A549 (cell line): ENCODE measurements around the gene PDE10A. TPM values are rescaled to one million over a fixed set of nuclear protein-coding genes. Genes with fewer than 3 reads are reported as not detected.
"Not testable (repeated sequence)": the region's sequence is repeated elsewhere in the genome, so short reads cannot be mapped to it uniquely, and the experiment has no call there.

Experiments used
- ATAC-seq, 2 experiments: fragments of 200-7000 bp in 1 of 2; fragments of >200 bp in 1 of 2; cut with Nextera tagmentation in 1 of 2; cut with Tn5 transposase in 1 of 2; 3 replicates each; pipeline versions ENCODE4 v1.8.0 to v1.9.1; 2018 to 2020; ENCODE audit warnings: mild to moderate bottlenecking in 1 of 2, moderate library complexity in 1 of 2
- CTCF ChIA-PET: fragments of 300-600 bp; sonication (Branson Sonifier 250); formaldehyde crosslinking; extraction: SDS; loops from one replicate; lab custom pipeline; 2021; ENCODE audit warnings: antibody characterized with exemption, inconsistent platforms; lab: Yijun Ruan, JAX
- POLR2A ChIA-PET: fragments of 350-600 bp; formaldehyde crosslinking; extraction: SDS; loops from one replicate; lab custom pipeline; 2021; ENCODE audit warnings: antibody characterized with exemption, inconsistent platforms; lab: Yijun Ruan, JAX
- DNase-seq, 2 experiments: peaks; one replicate each; pipeline versions ENCODE4 v3.0.0 to v3.0.0-alpha.2; 2011 to 2016; ENCODE audit warnings: low read depth in 1 of 2, low spot score in 1 of 2
- FAIRE-seq: peaks from 2 replicates; lab custom pipeline; 2011; peaks lifted over from hg19 to GRCh38; lab: Jason Lieb, UNC
- H3K27ac ChIP-seq, 2 experiments: fragments of >200 bp; sonication (Bioruptor Twin); formaldehyde crosslinking; 3 replicates each; pipeline ENCODE4 v1.5.1; 2016 to 2017
- H3K4me1 ChIP-seq: fragments of >200 bp; sonication (Bioruptor Twin); formaldehyde crosslinking; 3 replicates; pipeline ENCODE4 v1.6.1; 2016
- H3K4me2 ChIP-seq: fragments of >200 bp; sonication (Bioruptor Twin); formaldehyde crosslinking; 3 replicates; pipeline ENCODE4 v1.6.1; 2016
- H3K4me3 ChIP-seq: fragments of >200 bp; sonication (Bioruptor Twin); formaldehyde crosslinking; 3 replicates; pipeline ENCODE4 v1.5.1; 2016
- H3K9me3 ChIP-seq: fragments of >200 bp; sonication (Bioruptor Twin); formaldehyde crosslinking; 3 replicates; pipeline ENCODE4 v1.6.1; 2016
- CEBPB ChIP-seq, 2 experiments: fragments of >200 bp in 1 of 2; sonication (Bioruptor Twin) in 1 of 2; formaldehyde crosslinking in 1 of 2; IDR thresholded peaks; 2 replicates each; pipeline ENCODE4 v1.6.1; 2012 to 2016
- CTCF ChIP-seq: fragments of >200 bp; sonication (Bioruptor Twin); formaldehyde crosslinking; IDR thresholded peaks from 3 replicates; pipeline ENCODE4 v1.5.1; 2016
- EHF ChIP-seq: fragments of 250-450 bp; sonication (Bioruptor Pico); IDR thresholded peaks from 2 replicates; pipeline ENCODE4 v1.5.0; 2020; ENCODE audit warnings: mild to moderate bottlenecking
- FOXS1 ChIP-seq: fragments of 250-450 bp; sonication (Bioruptor Pico); IDR thresholded peaks from 2 replicates; pipeline ENCODE4 v1.5.0; 2020; ENCODE audit warnings: mild to moderate bottlenecking, moderate library complexity
- HDAC2 ChIP-seq: fragments of 200-600 bp; sonication (generic); IDR thresholded peaks from 2 replicates; pipeline ENCODE4 v1.6.1; 2016
- HOXB13 ChIP-seq: fragments of 250-450 bp; sonication (Bioruptor Pico); IDR thresholded peaks from 2 replicates; pipeline ENCODE4 v1.5.0; 2020; ENCODE audit warnings: low read depth, mild to moderate bottlenecking, moderate library complexity
- HOXB5 ChIP-seq: fragments of 250-450 bp; sonication (Bioruptor Pico); IDR thresholded peaks from 2 replicates; pipeline ENCODE4 v1.5.0; 2020; ENCODE audit warnings: mild to moderate bottlenecking, moderate library complexity
- MAFK ChIP-seq: fragments of 450-650 bp; IDR thresholded peaks from 2 replicates; pipeline ENCODE4 v1.6.1; 2014; ENCODE audit not compliant: partially characterized antibody
- MAX ChIP-seq: IDR thresholded peaks from 2 replicates; pipeline ENCODE4 v1.6.1; 2012
- MYC ChIP-seq: IDR thresholded peaks from 2 replicates; pipeline ENCODE4 v1.6.1; 2012; ENCODE audit warnings: mild to moderate bottlenecking, inconsistent platforms, low read length, improper control_type of control experiment, borderline replicate concordance
- RCOR1 ChIP-seq: fragments of 150-350 bp; IDR thresholded peaks from 2 replicates; pipeline ENCODE4 v1.6.1; 2014; ENCODE audit warnings: antibody characterized with exemption, low read length, low read depth
- RFX5 ChIP-seq: fragments of 450-650 bp; IDR thresholded peaks from 2 replicates; pipeline ENCODE4 v1.7.1; 2014; ENCODE audit warnings: antibody characterized with exemption, mild to moderate bottlenecking, moderate library complexity
- ZSCAN20 ChIP-seq: fragments of 250-450 bp; sonication (Bioruptor Pico); IDR thresholded peaks from 2 replicates; pipeline ENCODE4 v1.8.0; 2022; ENCODE audit warnings: mild to moderate bottlenecking, moderate library complexity
- WGBS: methylation state at CpG from one replicate; pipeline ENCODE4 v1.1.6; 2017; ENCODE audit errors: missing lambda C conversion rate; 5-methylcytosine and 5-hydroxymethylcytosine counted together
- polyA plus RNA-seq, 4 experiments: library from polyadenylated mRNA; depleted of rRNA in 3 of 4; stranded (reverse); fragments of >200 nt; fragmentation: RNase III in 1 of 4; extraction: RNeasy Plus Mini Kit Qiagen cat#74134 plus additional on column Dnase treatment in 1 of 4; gene quantifications; 2 replicates in 3 of 4; 3 replicates in 1 of 4; pipeline ENCODE4 v1.2.3, GENCODE V29; 2011 to 2017
- TF ChIP-seq, protein P1 (sequence below): fragments of >200 bp; sonication (Bioruptor Twin); formaldehyde crosslinking; IDR thresholded peaks from 3 replicates; pipeline ENCODE4 v1.6.1; 2016
- TF ChIP-seq, protein P2 (sequence below): fragments of 450-650 bp; IDR thresholded peaks from 2 replicates; pipeline ENCODE4 v1.6.1; 2014; ENCODE audit warnings: antibody characterized with exemption

Gene PDE10A
- polyA plus RNA-seq, 2 of the 4 experiments (the other 2 are of a cell fraction), result 44.9 to 92.5 TPM

DNA sequence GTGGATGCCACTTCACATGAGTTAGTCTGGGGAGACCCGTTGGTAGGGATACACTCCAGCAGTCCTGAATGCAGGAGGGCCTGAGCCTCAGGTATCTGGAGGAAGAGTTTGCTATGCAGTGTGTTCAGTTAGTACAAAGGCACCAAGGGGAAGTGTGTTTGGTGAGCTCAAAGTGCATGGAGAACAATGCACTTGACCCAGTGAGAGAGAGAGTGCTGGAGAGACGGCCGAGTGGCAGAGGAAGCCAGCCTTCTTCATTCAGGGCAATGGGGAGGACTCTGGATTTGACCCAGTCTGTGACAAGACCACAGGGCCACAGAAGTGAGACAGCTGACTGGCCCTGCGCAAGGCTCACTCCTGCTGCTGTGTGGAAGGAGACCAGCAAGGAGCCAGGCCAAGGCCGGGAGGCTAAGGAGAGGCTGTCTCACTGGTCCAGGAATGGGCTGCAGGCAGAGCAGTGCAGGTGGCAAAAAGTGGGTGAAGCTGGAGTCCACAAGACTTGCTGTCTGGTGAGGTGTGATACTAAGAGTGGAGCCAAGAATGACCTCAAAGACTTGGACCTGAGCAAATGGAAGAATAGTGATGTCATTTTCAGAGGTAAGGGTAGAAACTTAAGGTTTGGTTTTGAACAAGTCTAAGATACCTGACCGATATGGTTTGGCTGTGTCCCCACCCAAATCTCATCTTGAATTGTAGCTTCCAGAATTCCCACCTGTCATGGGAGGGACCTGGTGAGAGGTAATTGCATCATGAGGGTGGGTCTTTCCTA is 38.0 kb downstream of the PDE10A start:
- Histone ChIP-seq H3K4me2 (no peak overlapping the region), H3K4me3 (no peak overlapping the region), H3K27ac (no peak overlapping the region), H3K9me3 (no peaks in the 10 kb centered on the region), H3K4me1 (peaks cover 24% of the 10 kb centered on the region)
- ATAC-seq, result no peak
- POLR2A ChIA-PET, result no interaction called here
- 97% methylated on average over 6 of the region's 6 CpGs for WGBS
- TF ChIP-seq HDAC2, result no peak
- no peak for TF ChIP-seq FOXS1 (CRISPR knock-in tag)
- TF ChIP-seq ZSCAN20, result no peak
- no peak for TF ChIP-seq HOXB13
- no peak for FAIRE-seq
- CTCF ChIA-PET, result no interaction called here
- DNase-seq, result no peak

DNA sequence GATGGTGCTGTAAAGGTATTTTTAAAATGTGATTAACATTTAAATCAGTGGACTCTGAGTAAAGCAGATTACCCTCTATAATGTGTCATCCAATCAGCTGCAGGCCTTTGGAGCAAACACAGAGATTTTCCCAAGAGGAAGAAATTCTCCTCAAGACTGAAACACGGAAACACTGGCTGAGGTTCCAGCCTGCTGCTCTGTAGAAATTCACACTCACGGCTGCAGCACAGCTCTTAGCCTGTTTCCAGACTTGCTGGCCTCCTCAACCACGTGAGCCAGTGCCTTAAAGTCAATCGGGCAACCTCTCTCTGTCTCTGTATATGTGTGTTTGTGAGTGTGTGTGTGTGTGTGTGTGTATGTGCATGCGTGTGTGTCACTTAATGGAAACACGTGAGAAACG is 41.1 kb downstream of the PDE10A start:
- POLR2A ChIA-PET, result no interaction called here
- CTCF ChIA-PET, result interaction anchor here (1.1 kb wide), 1 partner anchor 9 kb away, joined by 3 read pairs; no protein-coding TSS in a partner anchor
- Histone ChIP-seq H3K4me1 (peaks cover 12% of the 10 kb centered on the region; the same call in 2 of the 3 replicates), H3K27ac (no peak overlapping the region), H3K9me3 (no peaks in the 10 kb centered on the region), H3K4me3 (no peak overlapping the region), H3K4me2 (no peak overlapping the region)
- over 99% methylated on average over 7 of the region's 7 CpGs for WGBS
- DNase-seq (no peak), FAIRE-seq (no peak), ATAC-seq (no peak)
- no peak for TF ChIP-seq RFX5
- TF ChIP-seq, protein P1, sequence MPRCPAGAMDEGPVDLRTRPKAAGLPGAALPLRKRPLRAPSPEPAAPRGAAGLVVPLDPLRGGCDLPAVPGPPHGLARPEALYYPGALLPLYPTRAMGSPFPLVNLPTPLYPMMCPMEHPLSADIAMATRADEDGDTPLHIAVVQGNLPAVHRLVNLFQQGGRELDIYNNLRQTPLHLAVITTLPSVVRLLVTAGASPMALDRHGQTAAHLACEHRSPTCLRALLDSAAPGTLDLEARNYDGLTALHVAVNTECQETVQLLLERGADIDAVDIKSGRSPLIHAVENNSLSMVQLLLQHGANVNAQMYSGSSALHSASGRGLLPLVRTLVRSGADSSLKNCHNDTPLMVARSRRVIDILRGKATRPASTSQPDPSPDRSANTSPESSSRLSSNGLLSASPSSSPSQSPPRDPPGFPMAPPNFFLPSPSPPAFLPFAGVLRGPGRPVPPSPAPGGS, result no peak
- TF ChIP-seq MAX, result no peak

DNA sequence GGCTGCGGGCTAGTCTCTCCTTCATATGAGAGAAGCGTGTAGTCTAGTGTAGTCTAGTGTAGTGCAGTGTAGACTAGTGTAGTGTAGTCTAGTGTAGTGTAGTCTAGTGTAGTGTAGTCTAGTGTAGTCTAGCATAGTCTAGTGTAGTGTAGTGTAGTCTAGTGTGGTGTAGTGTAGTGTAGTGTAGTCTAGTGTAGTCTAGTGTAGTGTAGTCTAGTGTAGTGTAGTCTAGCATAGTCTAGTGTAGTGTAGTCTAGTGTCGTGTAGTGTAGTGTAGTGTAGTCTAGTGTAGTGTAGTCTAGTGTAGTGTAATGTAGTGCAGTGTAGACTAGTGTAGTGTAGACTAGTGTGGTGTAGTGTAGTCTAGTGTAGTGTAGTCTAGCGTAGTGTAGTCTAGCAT is 44.1 kb downstream of the PDE10A start:
- H3K4me3 ChIP-seq, DNase-seq, H3K4me2 ChIP-seq, CTCF ChIA-PET, POLR2A ChIA-PET, ATAC-seq, H3K9me3 ChIP-seq, H3K4me1 ChIP-seq: not testable (repeated sequence)
- 93% methylated on average over 4 of the region's 4 CpGs for WGBS
- FAIRE-seq, result peak; percentile 13
- H3K27ac ChIP-seq, result peak overlapping the region in 1 of 2 experiments; percentile 48; a peak in 2 of 6 replicates

DNA sequence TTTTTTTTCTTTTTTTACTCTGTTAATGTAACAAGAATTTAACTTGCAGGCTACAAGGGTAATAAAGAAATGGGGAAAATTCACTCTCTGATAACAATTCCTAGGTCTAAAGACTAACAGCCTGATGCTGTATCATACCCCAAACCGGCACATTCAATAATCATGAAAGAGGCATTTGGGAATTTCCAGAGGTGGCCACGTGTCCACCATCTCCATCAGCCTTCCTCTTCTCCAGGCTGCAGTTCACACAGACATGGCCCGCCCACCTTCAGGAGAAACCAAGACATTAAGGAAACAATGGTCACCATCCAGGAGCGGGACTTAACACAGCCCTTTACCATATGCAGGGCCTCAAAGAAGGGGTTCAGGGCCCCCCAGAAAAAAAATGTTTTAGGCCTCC is 44.8 kb downstream of the PDE10A start:
- CTCF ChIA-PET, result no interaction called here
- H3K4me2 ChIP-seq, result no peak overlapping the region

More for the DNA sequence above, 44.8 kb downstream of the PDE10A start:
- no peaks in the 10 kb centered on the region for H3K9me3 ChIP-seq
- peak overlapping the region in 1 of 2 experiments; percentile 48; a peak in 2 of 6 replicates for H3K27ac ChIP-seq
- 62% methylated on average over 4 of the region's 4 CpGs for WGBS
- POLR2A ChIA-PET, result no interaction called here
- FAIRE-seq (no peak), ATAC-seq (peak; percentile 39 to 53; a peak in 2 of 6 replicates), DNase-seq (no peak)
- peaks cover 8% of the 10 kb centered on the region; the same call in 2 of the 3 replicates for H3K4me1 ChIP-seq
- no peak for TF ChIP-seq HOXB5 (CRISPR knock-in tag)
- TF ChIP-seq, protein P2, sequence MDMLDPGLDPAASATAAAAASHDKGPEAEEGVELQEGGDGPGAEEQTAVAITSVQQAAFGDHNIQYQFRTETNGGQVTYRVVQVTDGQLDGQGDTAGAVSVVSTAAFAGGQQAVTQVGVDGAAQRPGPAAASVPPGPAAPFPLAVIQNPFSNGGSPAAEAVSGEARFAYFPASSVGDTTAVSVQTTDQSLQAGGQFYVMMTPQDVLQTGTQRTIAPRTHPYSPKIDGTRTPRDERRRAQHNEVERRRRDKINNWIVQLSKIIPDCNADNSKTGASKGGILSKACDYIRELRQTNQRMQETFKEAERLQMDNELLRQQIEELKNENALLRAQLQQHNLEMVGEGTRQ, result peak; percentile 37; the same call in 1 of the 2 replicates
- TF ChIP-seq EHF (CRISPR knock-in tag), result no peak
- TF ChIP-seq MYC, result no peak
- TF ChIP-seq CTCF, result no peak
- TF ChIP-seq MAFK, result no peak
- no peak for TF ChIP-seq CEBPB (IDR thresholded peaks at IDR 0.05)
- TF ChIP-seq RCOR1, result no peak
- H3K4me3 ChIP-seq, result no peak overlapping the region
